ENCODE measurements around the gene BRIP1. TPM values are rescaled to one million over a fixed set of nuclear protein-coding genes. Genes with fewer than 3 reads are reported as not detected.
"Not testable (repeated sequence)": the region's sequence is repeated elsewhere in the genome, so short reads cannot be mapped to it uniquely, and the experiment has no call there.

BRIP1 gene
- total RNA-seq, 8 experiments from 2014 or later, result 0.50 to 11.9 (median 1.0) TPM

GRCh38 chr17:61683466-61683865 lies 179.9 kb downstream of the BRIP1 start:
- no peak overlapping the region for H3K4me3 ChIP-seq
- 80 to 100% (median 92%) methylated on average over 1 to 2 of the region's 2 CpGs; no CpG with 5 or more reads in 1 of the 10 experiments for WGBS, 10 experiments
- ATAC-seq (replicated peaks in 6 of 8), result no peak
- in situ Hi-C loops (cut with MboI; ENCODE audit: low pct_unique_long_range_greater_than_20kb in 2 of 9, low sequenced_read_pairs in 9 of 9, unreplicated experiment in 9 of 9), result no loop called here
- no peak overlapping the region for H3K27ac ChIP-seq
- H3K4me1 ChIP-seq (replicated peaks in 1 of 2), result no peaks in the 10 kb centered on the region

GRCh38 chr17:61680921-61681320 lies 182.4 kb downstream of the BRIP1 start:
- H3K4me3 ChIP-seq, result no peak overlapping the region

GRCh38 chr17:61678339-61678738 lies 185.0 kb downstream of the BRIP1 start:
- Histone ChIP-seq H3K4me3 (no peak overlapping the region), H3K4me1 (replicated peaks in 1 of 2) (no peaks in the 10 kb centered on the region), H3K27ac (no peak overlapping the region)
- WGBS, 10 experiments, result 67 to 100% (median 100%) methylated on average over 1 of the region's 1 CpG; no CpG with 5 or more reads in 1 of the 10 experiments
- ATAC-seq (replicated peaks in 6 of 8), result no peak
- in situ Hi-C loops (cut with MboI; ENCODE audit: low pct_unique_long_range_greater_than_20kb in 2 of 9, low sequenced_read_pairs in 9 of 9, unreplicated experiment in 9 of 9), result no loop called here

More at GRCh38 chr17:61680921-61681320, 182.4 kb downstream of the BRIP1 start:
- Histone ChIP-seq H3K27ac (no peak overlapping the region), H3K4me1 (replicated peaks in 1 of 2) (no peaks in the 10 kb centered on the region)
- 88 to 100% (median 94%) methylated on average over 1 to 10 of the region's 10 CpGs for WGBS, 10 experiments
- in situ Hi-C loops (cut with MboI; ENCODE audit: low pct_unique_long_range_greater_than_20kb in 2 of 9, low sequenced_read_pairs in 9 of 9, unreplicated experiment in 9 of 9), result no loop called here
- no peak for ATAC-seq (replicated peaks in 6 of 8)

- H3K4me3 ChIP-seq; ATAC-seq (replicated peaks in 6 of 8); H3K27ac ChIP-seq; in situ Hi-C loops (cut with MboI; ENCODE audit: low pct_unique_long_range_greater_than_20kb in 2 of 9, low sequenced_read_pairs in 9 of 9, unreplicated experiment in 9 of 9); H3K4me1 ChIP-seq (replicated peaks in 1 of 2): not testable (repeated sequence)
- WGBS, 10 experiments, result 50 to 100% (median 75%) methylated on average over 1 to 4 of the region's 7 CpGs; no CpG with 5 or more reads in 7 of the 10 experiments
Measured at GRCh38 chr17:61677150-61677811, 186.0 kb downstream of the BRIP1 start.

GRCh38 chr17:61676522-61676921 lies 186.8 kb downstream of the BRIP1 start:
- in situ Hi-C loops (cut with MboI; ENCODE audit: low pct_unique_long_range_greater_than_20kb in 2 of 9, low sequenced_read_pairs in 9 of 9, unreplicated experiment in 9 of 9); H3K4me1 ChIP-seq (replicated peaks in 1 of 2); H3K27ac ChIP-seq; H3K4me3 ChIP-seq; ATAC-seq (replicated peaks in 6 of 8): not testable (repeated sequence)

- 60 to 100% (median 95%) methylated on average over 1 to 2 of the region's 2 CpGs; no CpG with 5 or more reads in 4 of the 10 experiments for WGBS, 10 experiments
- H3K27ac ChIP-seq; H3K4me3 ChIP-seq; in situ Hi-C loops (cut with MboI; ENCODE audit: low pct_unique_long_range_greater_than_20kb in 2 of 9, low sequenced_read_pairs in 9 of 9, unreplicated experiment in 9 of 9); H3K4me1 ChIP-seq (replicated peaks in 1 of 2); ATAC-seq (replicated peaks in 6 of 8): not testable (repeated sequence)
Measured at GRCh38 chr17:61674609-61675008, 188.7 kb downstream of the BRIP1 start.

GRCh38 chr17:61673019-61673897 lies 190.1 kb downstream of the BRIP1 start:
- in situ Hi-C loops (cut with MboI; ENCODE audit: low pct_unique_long_range_greater_than_20kb in 2 of 9, low sequenced_read_pairs in 9 of 9, unreplicated experiment in 9 of 9); H3K27ac ChIP-seq; H3K4me3 ChIP-seq; H3K4me1 ChIP-seq (replicated peaks in 1 of 2); ATAC-seq (replicated peaks in 6 of 8): not testable (repeated sequence)
- WGBS, 10 experiments, result 70 to 100% (median 84%) methylated on average over 1 to 12 of the region's 16 CpGs; no CpG with 5 or more reads in 3 of the 10 experiments

GRCh38 chr17:61672140-61672539 lies 191.2 kb downstream of the BRIP1 start:
- Histone ChIP-seq H3K4me1 (replicated peaks in 1 of 2) (no peaks in the 10 kb centered on the region), H3K27ac (no peak overlapping the region), H3K4me3 (no peak overlapping the region)
- in situ Hi-C loops (cut with MboI; ENCODE audit: low pct_unique_long_range_greater_than_20kb in 2 of 9, low sequenced_read_pairs in 9 of 9, unreplicated experiment in 9 of 9), result no loop called here
- 0 to 75% (median 46%) methylated on average over 1 of the region's 1 CpG for WGBS, 10 experiments
- no peak for ATAC-seq (replicated peaks in 6 of 8)

GRCh38 chr17:61670691-61671090 lies 192.6 kb downstream of the BRIP1 start:
- no peak overlapping the region for H3K4me3 ChIP-seq
- WGBS, 10 experiments, result 5 to 100% (median 88%) methylated on average over 1 to 2 of the region's 2 CpGs; no CpG with 5 or more reads in 2 of the 10 experiments
- ATAC-seq (replicated peaks in 6 of 8), result no peak
- no peaks in the 10 kb centered on the region for H3K4me1 ChIP-seq (replicated peaks in 1 of 2)
- H3K27ac ChIP-seq, result no peak overlapping the region
- in situ Hi-C loops (cut with MboI; ENCODE audit: low pct_unique_long_range_greater_than_20kb in 2 of 9, low sequenced_read_pairs in 9 of 9, unreplicated experiment in 9 of 9), result no loop called here

GRCh38 chr17:61669522-61669921 lies 193.8 kb downstream of the BRIP1 start:
- Histone ChIP-seq H3K27ac (no peak overlapping the region), H3K4me3 (no peak overlapping the region), H3K4me1 (replicated peaks in 1 of 2) (no peaks in the 10 kb centered on the region)
- ATAC-seq (replicated peaks in 6 of 8), result no peak
- in situ Hi-C loops (cut with MboI; ENCODE audit: low pct_unique_long_range_greater_than_20kb in 2 of 9, low sequenced_read_pairs in 9 of 9, unreplicated experiment in 9 of 9), result no loop called here

GRCh38 chr17:61668486-61668885 lies 194.8 kb downstream of the BRIP1 start:
- Histone ChIP-seq H3K4me3 (no peak overlapping the region), H3K27ac (no peak overlapping the region), H3K4me1 (replicated peaks in 1 of 2) (peaks cover 0 to 2% of the 10 kb centered on the region in 2 donors)
- no peak for ATAC-seq (replicated peaks in 6 of 8)
- WGBS, 10 experiments, result 8 to 100% (median 52%) methylated on average over 1 to 2 of the region's 3 CpGs; no CpG with 5 or more reads in 4 of the 10 experiments
- in situ Hi-C loops (cut with MboI; ENCODE audit: low pct_unique_long_range_greater_than_20kb in 2 of 9, low sequenced_read_pairs in 9 of 9, unreplicated experiment in 9 of 9), result no loop called here

- ATAC-seq (replicated peaks in 6 of 8); H3K27ac ChIP-seq; in situ Hi-C loops (cut with MboI; ENCODE audit: low pct_unique_long_range_greater_than_20kb in 2 of 9, low sequenced_read_pairs in 9 of 9, unreplicated experiment in 9 of 9); H3K4me3 ChIP-seq; H3K4me1 ChIP-seq (replicated peaks in 1 of 2): not testable (repeated sequence)
- WGBS, 10 experiments, result 86 to 100% (median 94%) methylated on average over 1 of the region's 5 CpGs; no CpG with 5 or more reads in 6 of the 10 experiments
Measured at GRCh38 chr17:61666406-61667088, 196.8 kb downstream of the BRIP1 start.

GRCh38 chr17:61663310-61663709 lies 200.0 kb downstream of the BRIP1 start:
- in situ Hi-C loops (cut with MboI; ENCODE audit: low pct_unique_long_range_greater_than_20kb in 2 of 9, low sequenced_read_pairs in 9 of 9, unreplicated experiment in 9 of 9), result no loop called here
- WGBS, 10 experiments, result 0 to 56% (median 50%) methylated on average over 1 to 4 of the region's 4 CpGs; no CpG with 5 or more reads in 1 of the 10 experiments

More at GRCh38 chr17:61663310-61663709, 200.0 kb downstream of the BRIP1 start:
- Histone ChIP-seq H3K4me3 (no peak overlapping the region), H3K4me1 (replicated peaks in 1 of 2) (peaks cover 0 to 8% of the 10 kb centered on the region in 2 donors), H3K27ac (no peak overlapping the region)
- ATAC-seq (replicated peaks in 6 of 8), result no peak

Data from motor neuron (in vitro differentiated cells).